ENCODE results near the gene CAPN12. TPM values are rescaled to one million over a fixed set of nuclear protein-coding genes. Genes with fewer than 3 reads are reported as not detected.

Gene CAPN12, protein sequence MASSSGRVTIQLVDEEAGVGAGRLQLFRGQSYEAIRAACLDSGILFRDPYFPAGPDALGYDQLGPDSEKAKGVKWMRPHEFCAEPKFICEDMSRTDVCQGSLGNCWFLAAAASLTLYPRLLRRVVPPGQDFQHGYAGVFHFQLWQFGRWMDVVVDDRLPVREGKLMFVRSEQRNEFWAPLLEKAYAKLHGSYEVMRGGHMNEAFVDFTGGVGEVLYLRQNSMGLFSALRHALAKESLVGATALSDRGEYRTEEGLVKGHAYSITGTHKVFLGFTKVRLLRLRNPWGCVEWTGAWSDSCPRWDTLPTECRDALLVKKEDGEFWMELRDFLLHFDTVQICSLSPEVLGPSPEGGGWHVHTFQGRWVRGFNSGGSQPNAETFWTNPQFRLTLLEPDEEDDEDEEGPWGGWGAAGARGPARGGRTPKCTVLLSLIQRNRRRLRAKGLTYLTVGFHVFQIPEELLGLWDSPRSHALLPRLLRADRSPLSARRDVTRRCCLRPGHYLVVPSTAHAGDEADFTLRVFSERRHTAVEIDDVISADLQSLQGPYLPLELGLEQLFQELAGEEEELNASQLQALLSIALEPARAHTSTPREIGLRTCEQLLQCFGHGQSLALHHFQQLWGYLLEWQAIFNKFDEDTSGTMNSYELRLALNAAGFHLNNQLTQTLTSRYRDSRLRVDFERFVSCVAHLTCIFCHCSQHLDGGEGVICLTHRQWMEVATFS
- total RNA-seq (2021) (38.4 and 43.9 TPM in 2 replicates), Bru-seq, nascent RNA (percentile 35 among the genes with signal in this experiment), BruChase-seq, experiment 1, labeled RNA remaining after a 2-hour chase (percentile 40 among the genes with signal in this experiment), BruChase-seq, experiment 2, labeled RNA remaining after a 6-hour chase (percentile 44 among the genes with signal in this experiment)
- long read RNA-seq, transcript CAPN12-204 (6 exons, 1,046 nt) = major isoform, 5 of 43 reads
- long read RNA-seq, partial matches to known transcripts = 14 of 43 reads
- long read RNA-seq, other reads (novel, unspliced or antisense) = 24 of 43 reads

DNA sequence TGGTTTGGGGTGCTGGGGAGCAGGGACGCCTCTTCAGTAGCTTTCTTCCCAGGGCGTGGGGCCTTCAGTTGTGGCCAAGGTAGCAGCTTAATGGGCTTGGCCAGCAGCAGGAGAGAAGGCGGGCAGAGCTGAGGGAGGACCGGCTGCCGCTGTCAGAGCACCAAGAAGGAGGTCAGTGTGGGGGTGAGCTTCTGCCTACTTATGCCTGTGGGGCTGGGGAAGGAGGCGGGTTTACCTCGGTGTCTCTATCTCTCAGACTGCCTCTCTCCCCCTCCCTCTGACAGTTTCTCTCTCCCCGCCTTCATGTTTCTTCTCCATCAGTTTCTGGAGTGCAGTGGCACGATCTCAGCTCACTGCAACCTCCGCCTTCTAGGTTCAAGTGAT lies at the start of gene CAPN12:
TSS of gene CAPN12 (minus strand) at position 177 of the 384 bp plus-strand sequence. CDS start 309 bp downstream, outside the sequence.
- Histone ChIP-seq H3K27me3 (ENCODE audit: insufficient read depth, low read depth) (no peaks in the 10 kb centered on the region), H4K20me1 (ENCODE audit: insufficient read depth) (no peaks in the 10 kb centered on the region), H3K4me3 (no peak within 1 kb of the TSS), H2AFZ (no peak within 1 kb of the TSS), H3K4me2 (no peak within 1 kb of the TSS), H3K9me3 (ENCODE audit: insufficient read depth, low read depth) (no peaks in the 10 kb centered on the region), H3K79me2 (ENCODE audit: low read depth) (no peaks in the 10 kb centered on the region), H3K36me3 (ENCODE audit: low read depth) (no peaks in the 10 kb centered on the region), H3K9me2 (ENCODE audit: insufficient read depth) (no peaks in the 10 kb centered on the region), H3K4me1 (replicated peaks; ENCODE audit: insufficient read depth) (no peaks in the 10 kb centered on the region), H3K27ac (no peak within 1 kb of the TSS), H3F3A (ENCODE audit: insufficient read depth, low read depth) (peaks cover 5% of the 10 kb centered on the region; the same call in 1 of the 2 replicates)
- intact Hi-C loops (cut with micrococcal nuclease; ENCODE audit: unreplicated experiment) = no loop called here
- ChIA-PET CTCF (no interaction called here), POLR2A (ENCODE audit: unreplicated experiment) (no interaction called here)
- TF ChIP-seq, protein P1, sequence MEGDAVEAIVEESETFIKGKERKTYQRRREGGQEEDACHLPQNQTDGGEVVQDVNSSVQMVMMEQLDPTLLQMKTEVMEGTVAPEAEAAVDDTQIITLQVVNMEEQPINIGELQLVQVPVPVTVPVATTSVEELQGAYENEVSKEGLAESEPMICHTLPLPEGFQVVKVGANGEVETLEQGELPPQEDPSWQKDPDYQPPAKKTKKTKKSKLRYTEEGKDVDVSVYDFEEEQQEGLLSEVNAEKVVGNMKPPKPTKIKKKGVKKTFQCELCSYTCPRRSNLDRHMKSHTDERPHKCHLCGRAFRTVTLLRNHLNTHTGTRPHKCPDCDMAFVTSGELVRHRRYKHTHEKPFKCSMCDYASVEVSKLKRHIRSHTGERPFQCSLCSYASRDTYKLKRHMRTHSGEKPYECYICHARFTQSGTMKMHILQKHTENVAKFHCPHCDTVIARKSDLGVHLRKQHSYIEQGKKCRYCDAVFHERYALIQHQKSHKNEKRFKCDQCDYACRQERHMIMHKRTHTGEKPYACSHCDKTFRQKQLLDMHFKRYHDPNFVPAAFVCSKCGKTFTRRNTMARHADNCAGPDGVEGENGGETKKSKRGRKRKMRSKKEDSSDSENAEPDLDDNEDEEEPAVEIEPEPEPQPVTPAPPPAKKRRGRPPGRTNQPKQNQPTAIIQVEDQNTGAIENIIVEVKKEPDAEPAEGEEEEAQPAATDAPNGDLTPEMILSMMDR (conservative IDR thresholded peaks at IDR 0.05) = no peak
- no peak for TF ChIP-seq EZH2 (IDR thresholded peaks at IDR 0.05; ENCODE audit: low read depth)
- DNase-seq = no peak
- BruUV-seq (replicated peaks) = no TSS peak

DNA sequence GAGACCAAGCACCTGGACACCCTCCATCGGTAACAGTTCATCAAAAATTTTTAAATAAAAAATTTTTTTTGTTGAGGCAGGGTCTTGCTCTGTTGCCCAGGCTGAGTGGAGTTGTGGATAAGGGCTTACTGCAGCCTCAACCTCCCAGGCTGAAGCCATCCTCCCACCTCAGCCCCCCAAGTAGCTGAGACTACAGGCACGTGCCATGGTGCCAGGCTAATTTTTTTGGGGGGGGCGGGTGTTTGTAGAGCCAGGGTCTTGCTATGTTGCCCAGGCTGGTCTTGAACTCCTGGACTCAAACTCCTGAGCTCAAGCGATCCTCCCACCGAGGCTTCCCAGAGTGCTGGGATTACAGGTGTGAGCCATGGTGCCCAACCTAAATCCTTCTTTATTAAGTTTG lies 49.4 kb upstream of the CAPN12 start:
- H3K4me3 ChIP-seq = no peak overlapping the region
- H3K36me3 ChIP-seq (ENCODE audit: low read depth) = no peaks in the 10 kb centered on the region
- no peaks in the 10 kb centered on the region for H3K79me2 ChIP-seq (ENCODE audit: low read depth)
- intact Hi-C loops (cut with micrococcal nuclease; ENCODE audit: unreplicated experiment) = no loop called here
- H3K27ac ChIP-seq = no peak overlapping the region
- TF ChIP-seq, protein P1 (conservative IDR thresholded peaks at IDR 0.05) = no peak
- no peak for TF ChIP-seq EZH2 (IDR thresholded peaks at IDR 0.05; ENCODE audit: low read depth)
- CTCF ChIA-PET = no interaction called here
- DNase-seq = no peak
- peaks cover under 1% of the 10 kb centered on the region for H3F3A ChIP-seq (ENCODE audit: insufficient read depth, low read depth)
- H3K9me2 ChIP-seq (ENCODE audit: insufficient read depth) = no peaks in the 10 kb centered on the region
- no peaks in the 10 kb centered on the region for H3K27me3 ChIP-seq (ENCODE audit: insufficient read depth, low read depth)
- BruUV-seq (replicated peaks) = no TSS peak
- no peak overlapping the region for H3K4me2 ChIP-seq
- POLR2A ChIA-PET (ENCODE audit: unreplicated experiment) = interaction anchor here (0.6 kb wide), 2 partner anchors 51 to 486 kb away, joined by 4 to 10 read pairs; no protein-coding TSS in a partner anchor
- H3K9me3 ChIP-seq (ENCODE audit: insufficient read depth, low read depth) = no peaks in the 10 kb centered on the region
- peaks cover 13% of the 10 kb centered on the region for H3K4me1 ChIP-seq (replicated peaks; ENCODE audit: insufficient read depth)
- H2AFZ ChIP-seq = no peak overlapping the region
- no peaks in the 10 kb centered on the region for H4K20me1 ChIP-seq (ENCODE audit: insufficient read depth)

DNA sequence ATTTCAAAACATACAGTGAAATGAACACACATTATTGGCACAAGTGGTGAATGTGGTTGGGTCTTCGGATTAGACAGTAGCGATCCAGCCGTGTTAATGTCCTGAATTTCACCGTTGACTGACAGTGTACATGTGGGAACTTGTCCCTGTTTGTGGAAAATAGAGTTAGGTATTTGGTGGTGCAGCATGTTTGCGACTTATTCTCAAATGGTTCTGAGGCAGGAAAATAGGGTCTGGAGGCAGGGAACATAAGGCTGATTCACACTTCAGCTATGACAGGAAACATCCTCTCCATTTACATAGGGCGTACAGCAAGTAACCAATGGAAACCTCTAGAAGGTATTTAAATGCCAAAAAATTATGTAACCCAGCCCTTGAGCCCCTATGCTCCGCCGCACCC lies 48.9 kb upstream of the CAPN12 start:
- no peaks in the 10 kb centered on the region for H4K20me1 ChIP-seq (ENCODE audit: insufficient read depth)
- H3K27ac ChIP-seq = peak overlapping the region; percentile 38; the same call in 1 of the 2 replicates
- H3F3A ChIP-seq (ENCODE audit: insufficient read depth, low read depth) = no peaks in the 10 kb centered on the region; the same call in none of the 2 replicates
- CTCF ChIA-PET = no interaction called here
- POLR2A ChIA-PET (ENCODE audit: unreplicated experiment) = interaction anchor here (0.6 to 0.8 kb wide), 3 partner anchors 38 to 486 kb away, joined by 4 to 10 read pairs (median 7); partner anchors contain the start of gene ECH1
- BruUV-seq (replicated peaks) = no TSS peak
- intact Hi-C loops (cut with micrococcal nuclease; ENCODE audit: unreplicated experiment) = no loop called here
- H2AFZ ChIP-seq = no peak overlapping the region
- H3K4me3 ChIP-seq = no peak overlapping the region
- no peaks in the 10 kb centered on the region for H3K27me3 ChIP-seq (ENCODE audit: insufficient read depth, low read depth)
- TF ChIP-seq EZH2 (IDR thresholded peaks at IDR 0.05; ENCODE audit: low read depth) = no peak
- TF ChIP-seq, protein P1 (conservative IDR thresholded peaks at IDR 0.05) = no peak
- no peaks in the 10 kb centered on the region for H3K36me3 ChIP-seq (ENCODE audit: low read depth)
- H3K4me1 ChIP-seq (replicated peaks; ENCODE audit: insufficient read depth) = peaks cover 12% of the 10 kb centered on the region; the same call in 1 of the 2 replicates
- no peaks in the 10 kb centered on the region for H3K9me2 ChIP-seq (ENCODE audit: insufficient read depth)
- H3K79me2 ChIP-seq (ENCODE audit: low read depth) = no peaks in the 10 kb centered on the region
- peak overlapping the region; percentile 40; the same call in 1 of the 2 replicates for H3K4me2 ChIP-seq
- DNase-seq = peak; percentile 41 to 48
- H3K9me3 ChIP-seq (ENCODE audit: insufficient read depth, low read depth) = no peaks in the 10 kb centered on the region

Data from PC-9 (cell line).